B cell (primary cell): Measurements from ENCODE around the gene TRAF3. TPM values are rescaled to one million over a fixed set of nuclear protein-coding genes. Genes with fewer than 3 reads are reported as not detected.

Experiments used
- ATAC-seq: fragments of 200-7000 bp; cut with Tn5 transposase; one replicate; pipeline ENCODE4 v1.10.0; 2021; ENCODE audit warnings: low read depth, mild to moderate bottlenecking, moderate number of reproducible peaks, moderate library complexity
- CTCF ChIA-PET: fragments of 350-600 bp; sonication (Branson Sonifier 250); formaldehyde crosslinking; loops from one replicate; lab custom pipeline; 2021; ENCODE audit warnings: antibody characterized with exemption, inconsistent platforms; lab: Charles Lee
- POLR2A ChIA-PET: fragments of 350-600 bp; sonication (Branson Sonifier 250); formaldehyde crosslinking; loops from one replicate; lab custom pipeline; 2021; ENCODE audit warnings: antibody characterized with exemption; lab: Charles Lee
- DNase-seq: peaks from one replicate; pipeline ENCODE4 v3.0.0; 2013
- H2AFZ ChIP-seq: 2 replicates; pipeline ENCODE4 v1.6.1; 2012; ENCODE audit warnings: mild to moderate bottlenecking, low read depth, low read length; ENCODE audit not compliant: insufficient read depth, poor library complexity, severe bottlenecking
- H3K27ac ChIP-seq, 2 donors: 1 replicate in 1 of 2; 2 replicates in 1 of 2; pipeline ENCODE4 v1.5.1; 2012 to 2013; ENCODE audit warnings: low read length in 2 of 2, mild to moderate bottlenecking in 2 of 2, moderate library complexity in 1 of 2
- H3K27me3 ChIP-seq, 4 experiments: fragments of 200-600 bp in 1 of 4; sonication (generic) in 1 of 4; replicated peaks in 1 of 4; 1 replicate in 2 of 4; 2 replicates in 2 of 4; pipeline versions ENCODE4 v1.6.1 to v1.7.0; 2013 to 2016; ENCODE audit warnings: low read length in 3 of 4, mild to moderate bottlenecking in 2 of 4, mixed read lengths in 1 of 4, moderate library complexity in 1 of 4; ENCODE audit not compliant: insufficient read depth in 4 of 4, control insufficient read depth in 3 of 4; ENCODE audit errors: control extremely low read depth in 1 of 4
- H3K36me3 ChIP-seq, 2 experiments: replicated peaks in 1 of 2; 1 replicate in 1 of 2; 2 replicates in 1 of 2; pipeline versions ENCODE4 v1.6.1 to v1.7.1; 2013; ENCODE audit warnings: low read length in 1 of 2; ENCODE audit not compliant: insufficient read depth in 2 of 2, control insufficient read depth in 1 of 2; ENCODE audit errors: control extremely low read depth in 1 of 2, extremely low read depth in 1 of 2
- H3K4me1 ChIP-seq, 2 donors: fragments of 200-600 bp in 1 of 2; sonication (generic) in 1 of 2; 1 replicate in 1 of 2; 2 replicates in 1 of 2; pipeline versions ENCODE4 v1.5.1 to v1.6.1; 2013 to 2017; ENCODE audit warnings: low read length in 2 of 2; ENCODE audit not compliant: control insufficient read depth in 2 of 2, insufficient read depth in 2 of 2
- H3K4me2 ChIP-seq: replicated peaks from 2 replicates; pipeline ENCODE3; 2012; ENCODE audit warnings: mild to moderate bottlenecking, low read depth, low read length; ENCODE audit not compliant: poor library complexity, severe bottlenecking
- H3K4me3 ChIP-seq, 5 experiments: fragments of 200-600 bp in 1 of 5; sonication (generic) in 1 of 5; 1 replicate in 3 of 5; 2 replicates in 2 of 5; pipeline versions ENCODE4 v1.5.1 to v1.7.0; 2011 to 2016; ENCODE audit warnings: low read length in 4 of 5, mild to moderate bottlenecking in 4 of 5, low read depth in 2 of 5, control low read depth in 1 of 5, moderate library complexity in 1 of 5; ENCODE audit not compliant: insufficient read depth in 1 of 5; ENCODE audit errors: control extremely low read depth in 1 of 5, extremely low read depth in 1 of 5
- H3K79me2 ChIP-seq: fragments of 200-600 bp; sonication (generic); one replicate; pipeline ENCODE4 v1.6.0; 2016; ENCODE audit warnings: low read length; ENCODE audit not compliant: control insufficient read depth, insufficient read depth
- H3K9ac ChIP-seq: fragments of 200-600 bp; sonication (generic); 2 replicates; pipeline ENCODE4 v1.6.1; 2017; ENCODE audit warnings: mild to moderate bottlenecking, low read length, moderate library complexity
- H3K9me3 ChIP-seq, 3 donors: one replicate each; pipeline versions ENCODE4 v1.6.1 to v1.7.1; 2013; ENCODE audit warnings: low read length in 2 of 3; ENCODE audit not compliant: control insufficient read depth in 2 of 3, insufficient read depth in 1 of 3; ENCODE audit errors: control extremely low read depth in 1 of 3
- H4K20me1 ChIP-seq: 2 replicates; pipeline ENCODE4 v1.6.0; 2012; ENCODE audit warnings: mild to moderate bottlenecking, low read length; ENCODE audit not compliant: insufficient read depth, control insufficient read depth, poor library complexity, severe bottlenecking
- H3K27ac Mint-ChIP-seq: one replicate; pipeline ENCODE4 v1.8.0; 2021; ENCODE audit warnings: mixed read lengths
- H3K27me3 Mint-ChIP-seq: one replicate; pipeline ENCODE4 v1.8.0; 2021; ENCODE audit warnings: mixed read lengths
- H3K4me1 Mint-ChIP-seq: one replicate; pipeline ENCODE4 v1.8.0; 2021; ENCODE audit warnings: mixed read lengths
- H3K4me3 Mint-ChIP-seq: one replicate; pipeline ENCODE4 v1.8.0; 2021; ENCODE audit warnings: mixed read lengths
- H3K9me3 Mint-ChIP-seq: one replicate; pipeline ENCODE4 v1.8.0; 2022; ENCODE audit warnings: mixed read lengths; ENCODE audit not compliant: insufficient read depth
- EZH2 ChIP-seq: IDR thresholded peaks from 2 replicates; pipeline ENCODE4 v1.6.1; 2012; ENCODE audit warnings: borderline replicate concordance, low read depth, mild to moderate bottlenecking, moderate library complexity, low read length; ENCODE audit not compliant: insufficient read depth, poor library complexity, severe bottlenecking
- WGBS: methylation state at CpG from one replicate; pipeline ENCODE4 v1.1.5; 2013; ENCODE audit warnings: missing lambda C conversion rate; ENCODE audit not compliant: insufficient coverage; 5-methylcytosine and 5-hydroxymethylcytosine counted together
- intact Hi-C: fragments of 100-400 bp; cut with micrococcal nuclease; formaldehyde crosslinking; loops from one replicate; pipeline ENCODE4 v1.10.0; 2022
- polyA plus RNA-seq: library from polyadenylated mRNA; depleted of rRNA; stranded (reverse); fragments of >200 nt; gene quantifications from 2 replicates; pipeline ENCODE4 v1.2.3, GENCODE V29; 2012
- total RNA-seq, 2 donors: library from RNA; stranded (reverse); fragments of 120-200 nt in 1 of 2; gene quantifications; 1 replicate in 1 of 2; 2 replicates in 1 of 2; pipeline versions ENCODE4 v1.2.3 to v1.2.4, GENCODE V29; 2013 to 2022
- TF ChIP-seq, protein P1 (sequence below): fragments of 200-600 bp; IDR thresholded peaks from one replicate; pipeline ENCODE4 v1.8.0; 2022; ENCODE audit warnings: antibody characterized with exemption, mild to moderate bottlenecking

The TRAF3 gene
- total and polyA plus RNA-seq, 2 donors (not counting 1 experiment from before 2014, with no cell fraction given), result 42.8 to 89.8 TPM

DNA sequence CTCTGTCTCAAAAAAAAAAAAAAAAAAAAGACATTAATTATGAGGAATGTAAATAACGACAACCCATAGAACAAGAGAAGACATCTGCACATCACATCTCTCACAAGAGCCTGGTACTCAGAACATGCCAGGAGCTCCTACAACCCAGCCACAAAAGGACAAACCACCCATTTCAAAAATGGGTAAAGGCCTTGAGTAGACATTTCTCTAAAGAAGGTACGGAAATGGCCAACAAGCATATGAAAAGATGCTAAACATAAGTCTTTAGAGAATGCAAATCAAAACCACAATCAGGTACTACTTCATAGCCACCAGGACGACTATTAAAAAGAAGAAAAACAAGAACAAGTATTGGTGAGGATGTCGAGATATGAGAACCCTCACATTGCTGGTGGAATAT is 158.5 kb downstream of the TRAF3 start:
- Histone ChIP-seq H3K79me2 (no peaks in the 10 kb centered on the region), H3K4me1 (peaks cover under 1 to 3% of the 10 kb centered on the region in 2 donors), H2AFZ (no peak overlapping the region), H3K36me3 (no peaks in the 10 kb centered on the region), H3K27me3 (peaks cover 0 to 9% (median under 1%) of the 10 kb centered on the region in 4 experiments), H3K27ac (no peak overlapping the region), H3K4me3 (no peak overlapping the region), H3K4me2 (no peak overlapping the region), H4K20me1 (peaks cover 8% of the 10 kb centered on the region), H3K9me3 (peaks cover 0 to 1% (median 0%) of the 10 kb centered on the region in 3 donors), H3K9ac (no peak overlapping the region)
- DNase-seq (no peak), ATAC-seq (no peak)
- peaks cover 16% of the 10 kb centered on the region for H3K4me1 Mint-ChIP-seq
- POLR2A ChIA-PET, result interaction anchor here (0.7 kb wide), 1 partner anchor 142 kb away, joined by 3 read pairs; no protein-coding TSS in a partner anchor
- H3K4me3 Mint-ChIP-seq, result no peak overlapping the region
- WGBS, result no CpG with 5 or more reads among the region's 4 CpGs
- no peak overlapping the region for H3K27ac Mint-ChIP-seq
- intact Hi-C loops, result no loop called here
- TF ChIP-seq, protein P1, sequence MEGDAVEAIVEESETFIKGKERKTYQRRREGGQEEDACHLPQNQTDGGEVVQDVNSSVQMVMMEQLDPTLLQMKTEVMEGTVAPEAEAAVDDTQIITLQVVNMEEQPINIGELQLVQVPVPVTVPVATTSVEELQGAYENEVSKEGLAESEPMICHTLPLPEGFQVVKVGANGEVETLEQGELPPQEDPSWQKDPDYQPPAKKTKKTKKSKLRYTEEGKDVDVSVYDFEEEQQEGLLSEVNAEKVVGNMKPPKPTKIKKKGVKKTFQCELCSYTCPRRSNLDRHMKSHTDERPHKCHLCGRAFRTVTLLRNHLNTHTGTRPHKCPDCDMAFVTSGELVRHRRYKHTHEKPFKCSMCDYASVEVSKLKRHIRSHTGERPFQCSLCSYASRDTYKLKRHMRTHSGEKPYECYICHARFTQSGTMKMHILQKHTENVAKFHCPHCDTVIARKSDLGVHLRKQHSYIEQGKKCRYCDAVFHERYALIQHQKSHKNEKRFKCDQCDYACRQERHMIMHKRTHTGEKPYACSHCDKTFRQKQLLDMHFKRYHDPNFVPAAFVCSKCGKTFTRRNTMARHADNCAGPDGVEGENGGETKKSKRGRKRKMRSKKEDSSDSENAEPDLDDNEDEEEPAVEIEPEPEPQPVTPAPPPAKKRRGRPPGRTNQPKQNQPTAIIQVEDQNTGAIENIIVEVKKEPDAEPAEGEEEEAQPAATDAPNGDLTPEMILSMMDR, result no peak
- no peak for TF ChIP-seq EZH2
- CTCF ChIA-PET, result no interaction called here
- no peaks in the 10 kb centered on the region for H3K9me3 Mint-ChIP-seq
- H3K27me3 Mint-ChIP-seq, result no peaks in the 10 kb centered on the region

DNA sequence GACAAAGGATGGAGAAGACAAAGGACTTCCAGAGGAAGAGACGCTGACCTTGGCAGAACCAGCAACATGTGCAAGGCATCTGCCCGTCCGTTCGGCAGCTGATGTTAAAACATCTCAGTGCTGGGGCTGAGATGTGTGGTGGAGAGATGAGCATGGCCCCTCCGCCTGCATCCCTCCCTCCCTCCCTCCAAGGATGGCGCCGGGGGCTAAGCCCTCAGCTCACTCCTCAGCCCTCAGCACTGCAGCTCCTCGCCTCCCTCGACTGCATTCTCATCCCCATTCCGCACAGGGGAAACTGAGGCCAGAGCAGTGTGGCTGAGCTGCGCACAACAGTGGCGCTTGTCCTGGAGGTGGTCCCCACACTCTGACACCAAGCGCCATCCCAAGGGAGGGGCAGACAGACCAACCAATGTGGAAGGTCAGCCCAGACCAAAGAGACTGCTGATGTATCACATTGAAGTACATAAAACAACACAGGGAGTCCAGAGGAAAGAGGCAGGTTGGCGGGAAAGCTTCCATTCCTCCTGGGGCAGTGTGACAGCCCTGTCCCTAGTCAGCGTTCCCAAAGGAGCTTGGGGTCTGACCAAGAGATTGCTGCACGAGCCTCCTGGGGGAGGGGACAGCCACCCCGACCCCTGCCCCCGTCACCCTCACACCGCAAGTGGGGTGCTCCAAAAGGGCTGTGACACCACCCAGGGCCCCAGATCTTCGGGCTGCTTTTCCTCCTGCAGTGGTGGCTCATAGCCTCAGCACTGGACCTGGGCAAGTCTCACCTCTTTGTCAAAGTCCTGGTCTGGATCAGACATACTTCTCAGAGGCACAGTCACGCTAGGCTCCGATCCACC is 160.3 kb downstream of the TRAF3 start:
- peaks cover 0 to 13% of the 10 kb centered on the region in 2 donors for H3K4me1 ChIP-seq
- H3K4me1 Mint-ChIP-seq, result peaks cover 23% of the 10 kb centered on the region
- H3K9ac ChIP-seq, result no peak overlapping the region
- CTCF ChIA-PET, result no interaction called here
- H3K36me3 ChIP-seq, result no peaks in the 10 kb centered on the region
- H3K79me2 ChIP-seq, result no peaks in the 10 kb centered on the region
- H3K27ac ChIP-seq, result no peak overlapping the region
- 96% methylated on average over 17 of the region's 22 CpGs for WGBS
- POLR2A ChIA-PET, result no interaction called here
- no peak overlapping the region for H2AFZ ChIP-seq
- no peaks in the 10 kb centered on the region for H3K27me3 ChIP-seq
- no peak overlapping the region for H3K27ac Mint-ChIP-seq
- TF ChIP-seq, protein P1, result no peak
- TF ChIP-seq EZH2, result no peak
- no peak overlapping the region for H3K4me3 Mint-ChIP-seq
- no peaks in the 10 kb centered on the region for H3K27me3 Mint-ChIP-seq
- no peaks in the 10 kb centered on the region for H3K9me3 ChIP-seq
- ATAC-seq (no peak), DNase-seq (no peak)
- no peaks in the 10 kb centered on the region for H3K9me3 Mint-ChIP-seq
- no peaks in the 10 kb centered on the region for H4K20me1 ChIP-seq
- H3K4me2 ChIP-seq, result no peak overlapping the region
- no peak overlapping the region for H3K4me3 ChIP-seq
- intact Hi-C loops, result no loop called here
